Loucy (cell line): Measurements from ENCODE around the gene MTSS2.

Experiments used
- EZH2phosphoT487 ChIP-seq: fragments of 200-600 bp; IDR thresholded peaks from 2 replicates; pipeline ENCODE4 v1.6.1; 2018; ENCODE audit warnings: antibody characterized with exemption, mild to moderate bottlenecking, moderate library complexity, borderline replicate concordance
- TF ChIP-seq, protein P1 (sequence below): fragments of 200-600 bp; sonication (generic); conservative IDR thresholded peaks from 2 replicates; pipeline ENCODE4 v1.5.1; 2014; ENCODE audit warnings: mild to moderate bottlenecking, antibody characterized with exemption, low read length

DNA sequence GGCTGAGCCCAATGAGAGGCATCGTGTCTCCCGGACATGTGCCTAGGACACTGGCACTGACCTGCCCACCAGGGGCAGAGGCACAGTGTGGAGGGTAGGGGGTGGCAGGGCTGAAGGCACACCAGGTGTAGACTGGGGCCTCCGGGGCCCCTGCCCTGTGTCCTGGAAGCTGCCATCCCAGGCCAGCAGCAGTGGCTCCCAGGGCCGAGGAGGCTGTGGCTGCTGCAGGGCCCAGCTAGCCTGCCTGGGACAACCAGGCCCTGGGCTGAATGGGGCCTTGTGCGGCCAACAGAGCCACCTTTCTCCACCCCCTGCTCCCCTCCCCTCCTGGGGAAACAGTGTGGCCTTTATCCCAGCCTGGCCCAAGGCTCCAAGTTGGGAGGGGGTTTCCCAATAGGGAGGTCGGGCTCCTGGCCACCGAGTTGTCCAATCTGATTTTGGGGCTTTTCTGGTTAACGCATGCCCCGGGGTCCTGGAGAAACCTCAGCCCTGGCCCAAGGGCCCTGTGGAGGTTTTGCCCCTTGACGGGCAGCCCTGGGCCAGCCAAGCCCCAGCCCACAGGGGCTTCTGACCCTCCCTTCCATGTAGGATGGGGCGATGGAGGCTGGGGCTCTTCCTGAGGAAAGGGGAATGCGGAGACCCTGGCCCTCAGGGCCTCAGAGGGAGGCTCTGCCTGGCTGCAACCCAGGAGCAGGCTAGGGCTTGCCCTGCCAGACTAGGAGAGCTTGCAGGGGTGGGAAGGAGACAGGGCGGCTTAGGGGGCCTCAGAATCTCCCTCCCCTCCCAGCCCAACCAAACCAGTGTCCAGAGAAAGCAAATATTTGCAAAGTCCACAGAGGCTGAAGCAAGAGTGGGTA is 4.2 kb downstream of the MTSS2 start:
- TF ChIP-seq, protein P1, sequence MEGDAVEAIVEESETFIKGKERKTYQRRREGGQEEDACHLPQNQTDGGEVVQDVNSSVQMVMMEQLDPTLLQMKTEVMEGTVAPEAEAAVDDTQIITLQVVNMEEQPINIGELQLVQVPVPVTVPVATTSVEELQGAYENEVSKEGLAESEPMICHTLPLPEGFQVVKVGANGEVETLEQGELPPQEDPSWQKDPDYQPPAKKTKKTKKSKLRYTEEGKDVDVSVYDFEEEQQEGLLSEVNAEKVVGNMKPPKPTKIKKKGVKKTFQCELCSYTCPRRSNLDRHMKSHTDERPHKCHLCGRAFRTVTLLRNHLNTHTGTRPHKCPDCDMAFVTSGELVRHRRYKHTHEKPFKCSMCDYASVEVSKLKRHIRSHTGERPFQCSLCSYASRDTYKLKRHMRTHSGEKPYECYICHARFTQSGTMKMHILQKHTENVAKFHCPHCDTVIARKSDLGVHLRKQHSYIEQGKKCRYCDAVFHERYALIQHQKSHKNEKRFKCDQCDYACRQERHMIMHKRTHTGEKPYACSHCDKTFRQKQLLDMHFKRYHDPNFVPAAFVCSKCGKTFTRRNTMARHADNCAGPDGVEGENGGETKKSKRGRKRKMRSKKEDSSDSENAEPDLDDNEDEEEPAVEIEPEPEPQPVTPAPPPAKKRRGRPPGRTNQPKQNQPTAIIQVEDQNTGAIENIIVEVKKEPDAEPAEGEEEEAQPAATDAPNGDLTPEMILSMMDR = no peak
- TF ChIP-seq EZH2phosphoT487 = no peak
